Measurements from ENCODE around the gene LPP.

DNA sequence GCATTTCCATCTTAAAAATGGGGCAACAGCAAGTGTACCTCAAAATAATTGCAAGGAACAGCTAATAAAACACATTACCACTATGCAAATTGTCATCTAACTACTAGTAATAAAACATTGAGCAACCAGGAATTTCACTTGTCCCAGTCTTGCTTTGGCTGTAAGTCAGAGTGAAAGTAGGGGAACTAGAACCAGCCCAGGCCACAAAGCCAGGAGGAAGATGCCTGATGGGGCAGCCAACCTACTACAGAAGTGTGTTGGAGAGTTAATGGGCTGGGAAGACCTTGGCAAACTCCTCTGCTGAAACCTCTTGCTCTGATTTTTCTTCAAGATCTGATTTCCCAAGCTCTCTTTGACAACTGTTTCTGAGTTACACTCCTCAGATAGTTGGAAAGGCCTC, 40.2 kb upstream of the LPP start:
- TF ChIP-seq CTCF (IDR thresholded peaks at IDR 0.05), result no peak
- TF ChIP-seq ZFX (IDR thresholded peaks at IDR 0.05; ENCODE audit: borderline replicate concordance), result no peak

All from 22Rv1 (cell line).